T-helper 2 cell treated with Interferon-gamma antibody and Interleukin-4, amounts not matched to agents 100 ng/mL and 5 ng/mL, for 36 hours (primary cell): Measurements from ENCODE around the gene TMPRSS13. TPM values are rescaled to one million over a fixed set of nuclear protein-coding genes. Genes with fewer than 3 reads are reported as not detected.

Source experiments
- intact Hi-C: fragments of 100-400 bp; cut with micrococcal nuclease; formaldehyde crosslinking; loops from one replicate; pipeline ENCODE4 v1.15.1; 2023
- total RNA-seq: library from RNA; stranded (reverse); gene quantifications from 2 replicates; pipeline ENCODE4 v1.2.3, GENCODE V29; 2022

The TMPRSS13 gene
- total RNA-seq, 1 donor from 2014 or later, result 2.8 TPM

DNA sequence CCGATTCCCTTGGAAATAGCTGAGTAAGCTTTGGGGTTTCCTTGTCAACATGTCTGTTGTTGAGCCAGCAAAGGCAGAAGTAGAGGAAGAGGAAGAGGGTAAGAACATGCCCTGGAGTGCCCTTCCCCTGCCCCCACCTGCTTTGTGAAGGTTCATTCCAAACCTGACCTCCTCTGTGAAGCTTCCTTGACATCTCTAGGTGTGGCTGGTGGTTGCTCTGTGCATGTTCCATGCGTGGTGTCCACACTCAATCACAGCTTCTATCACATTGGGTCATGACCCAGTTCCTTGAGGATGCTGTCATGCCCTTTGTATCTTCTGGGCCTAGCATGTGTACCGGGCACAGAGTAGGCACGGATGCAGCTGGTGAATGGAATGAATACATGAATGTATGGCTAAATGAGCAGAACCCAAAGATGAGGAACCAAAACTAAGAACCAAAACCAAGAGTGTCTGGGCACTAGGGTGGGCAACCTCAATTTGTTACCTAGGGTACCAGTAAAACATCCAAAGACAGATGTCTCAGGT lies 29.0 kb downstream of the TMPRSS13 start:
- intact Hi-C loops, result no loop called here

DNA sequence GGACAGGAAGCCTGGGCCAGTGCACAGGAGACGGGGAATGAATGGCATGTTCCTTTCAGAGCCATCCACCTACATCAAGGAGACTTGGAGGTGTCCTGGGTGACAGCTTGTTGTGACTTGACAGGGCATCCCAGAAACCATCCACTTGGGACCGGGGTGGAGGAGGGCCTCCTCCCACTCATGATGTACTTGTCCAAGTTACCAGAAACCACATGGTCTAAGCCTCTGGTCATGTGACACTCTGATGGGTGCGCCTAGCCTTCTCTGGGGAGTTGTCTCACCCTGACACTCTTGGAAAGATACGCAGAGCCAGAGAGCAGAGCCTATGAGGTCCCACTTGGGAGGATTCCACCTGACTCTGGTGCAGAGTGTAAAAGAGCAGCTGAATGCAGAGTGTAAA lies 31.1 kb downstream of the TMPRSS13 start:
- intact Hi-C loops, result no loop called here

DNA sequence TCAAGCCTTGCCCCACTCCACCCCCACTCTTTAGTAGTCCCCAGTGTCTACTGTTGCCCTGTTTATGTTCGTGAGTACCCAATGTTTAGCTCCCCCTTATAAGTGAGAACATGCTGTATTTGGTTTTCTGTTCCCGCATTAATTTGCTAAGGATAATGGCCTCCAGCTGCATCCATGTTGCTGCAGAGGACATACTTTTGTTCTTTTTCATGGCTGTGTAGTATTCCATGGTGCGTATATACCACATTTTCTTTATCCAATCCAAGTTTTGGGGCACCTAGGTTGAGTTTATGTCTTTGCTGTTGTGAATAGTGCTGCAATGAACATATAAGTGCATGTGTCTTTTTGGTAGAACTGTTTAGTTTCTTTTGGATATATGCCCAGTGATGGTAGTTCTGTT lies 36.6 kb downstream of the TMPRSS13 start:
- intact Hi-C loops, result no loop called here

DNA sequence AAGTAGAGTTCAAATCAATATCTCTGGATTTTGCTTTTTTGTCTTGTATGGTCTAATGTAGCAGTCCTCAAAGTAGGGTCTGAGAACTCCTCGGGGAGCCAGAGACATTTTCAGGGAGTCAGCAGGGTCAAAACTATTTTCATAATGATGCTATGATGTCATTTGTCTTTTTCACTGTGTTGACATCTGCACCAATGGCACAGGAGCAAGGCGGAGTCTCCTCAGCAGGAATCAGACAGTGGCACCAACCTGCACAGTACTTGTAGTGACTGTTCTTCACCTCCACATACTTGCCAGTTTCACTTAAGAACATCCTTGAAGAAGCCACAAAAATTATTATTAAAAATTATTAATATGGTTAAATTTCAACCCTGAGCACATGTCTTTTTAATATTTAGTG lies 37.8 kb downstream of the TMPRSS13 start:
- intact Hi-C loops, result no loop called here

DNA sequence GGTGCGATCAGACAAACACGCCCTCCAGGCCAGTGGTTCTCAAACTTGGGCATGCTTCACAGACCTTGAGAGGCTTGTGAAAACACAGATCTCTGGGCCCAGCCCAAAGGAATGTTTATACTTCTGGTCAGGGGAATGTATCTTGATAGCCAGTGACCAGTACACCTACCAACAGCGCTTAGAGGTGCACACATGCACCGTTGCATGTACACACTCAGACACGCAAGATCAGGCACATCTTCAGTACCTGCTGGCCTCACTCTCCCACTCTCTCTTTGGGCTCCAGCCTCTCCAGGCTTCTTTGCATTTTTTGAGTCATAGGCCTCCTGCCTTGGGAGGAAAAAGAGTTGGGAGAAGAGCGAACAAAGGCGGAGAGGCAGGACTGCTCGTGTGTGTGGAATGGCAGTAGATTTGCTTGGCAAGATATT lies 41.0 kb downstream of the TMPRSS13 start:
- intact Hi-C loops, result no loop called here

DNA sequence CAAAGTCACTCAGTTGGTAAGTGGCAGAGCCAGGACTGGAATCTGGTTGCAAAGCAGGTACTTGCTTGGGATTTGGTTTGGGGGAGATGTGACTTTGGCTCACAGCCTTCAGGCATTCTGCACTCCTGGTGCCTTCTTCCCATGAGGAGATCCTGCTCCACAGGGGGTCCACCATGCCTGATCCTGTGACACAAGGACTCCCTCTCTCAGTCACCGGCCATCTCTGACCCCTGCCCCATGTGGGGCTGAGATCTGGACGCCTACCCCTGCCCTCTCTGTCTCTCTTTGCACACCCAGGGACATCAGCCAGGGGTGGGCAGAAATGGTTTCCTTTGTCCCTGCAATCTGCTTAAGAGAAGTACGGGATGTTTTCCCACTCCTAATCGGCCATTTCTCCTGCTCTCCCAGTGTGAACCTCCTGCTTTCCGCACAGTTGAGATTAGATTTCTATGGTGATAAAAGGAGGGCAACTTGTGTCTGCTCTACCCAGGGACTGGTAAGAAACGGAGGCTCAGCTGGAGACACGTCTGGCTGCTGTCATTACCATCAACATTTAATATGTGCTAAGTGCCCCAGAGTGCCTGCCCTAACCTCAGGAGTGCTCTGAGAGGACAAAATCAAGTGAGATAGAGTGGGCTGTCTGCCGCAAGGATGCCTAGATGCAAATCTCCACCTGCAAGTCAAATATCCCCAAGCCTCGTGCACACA lies 41.6 kb downstream of the TMPRSS13 start:
- intact Hi-C loops, result no loop called here

DNA sequence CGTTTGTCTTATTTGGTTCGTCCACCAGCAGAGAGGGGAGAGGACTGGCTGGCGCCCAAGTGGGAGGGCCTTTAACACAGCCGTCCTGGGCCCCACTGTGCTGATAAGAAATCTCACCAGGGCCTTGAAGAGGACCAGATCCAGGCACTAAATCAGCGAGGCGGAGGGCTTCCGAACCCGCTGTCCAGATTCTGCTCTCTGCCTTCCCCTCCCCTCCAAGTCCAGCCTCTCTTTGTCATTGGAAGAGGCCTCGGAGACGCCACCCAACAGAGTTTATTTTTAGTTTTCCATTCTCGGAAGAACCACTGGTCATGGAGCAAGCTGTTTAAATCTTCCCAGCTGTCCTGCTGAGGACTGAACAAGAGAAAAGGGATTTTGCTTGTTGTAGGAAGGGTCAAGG lies 43.4 kb downstream of the TMPRSS13 start:
- intact Hi-C loops, result no loop called here

DNA sequence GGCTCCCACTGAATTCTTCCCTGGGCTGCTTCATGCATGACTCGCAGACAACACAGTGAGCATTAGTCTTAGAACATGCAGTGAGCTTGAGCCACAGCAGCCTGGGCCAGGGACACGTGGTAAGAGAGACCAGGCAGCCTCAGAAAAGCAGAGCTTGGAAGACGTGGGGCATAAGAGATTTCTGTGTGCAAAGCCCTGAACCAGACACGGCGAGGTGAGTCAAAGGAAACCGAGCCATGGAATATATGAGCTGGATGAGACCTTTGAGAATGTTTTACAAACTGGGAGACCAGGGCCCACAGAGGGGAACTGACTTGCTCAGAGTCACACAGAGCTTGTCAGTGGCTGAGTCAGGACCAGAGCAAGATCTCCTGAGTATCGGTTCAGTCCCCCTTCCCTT lies 44.2 kb downstream of the TMPRSS13 start:
- intact Hi-C loops, result no loop called here

DNA sequence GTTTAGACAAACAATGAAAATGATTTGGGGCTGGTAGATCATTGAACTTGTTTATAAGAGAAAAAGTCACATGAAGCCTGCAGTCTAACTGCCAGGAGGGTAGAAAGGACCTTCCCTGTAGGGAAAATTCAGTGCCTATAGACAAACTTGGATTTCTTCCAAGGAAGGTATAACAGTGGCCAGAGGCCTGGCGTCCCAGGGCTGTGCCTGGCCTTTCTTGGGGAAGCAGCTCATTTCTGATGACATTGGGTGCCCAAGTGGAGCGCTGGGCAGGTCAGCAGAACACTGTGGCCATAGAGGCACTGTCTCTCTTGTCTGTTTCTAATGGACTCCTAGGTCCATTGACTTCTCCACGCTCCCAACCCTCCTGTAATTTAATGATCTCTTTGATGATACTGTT lies 46.1 kb downstream of the TMPRSS13 start:
- intact Hi-C loops, result no loop called here

DNA sequence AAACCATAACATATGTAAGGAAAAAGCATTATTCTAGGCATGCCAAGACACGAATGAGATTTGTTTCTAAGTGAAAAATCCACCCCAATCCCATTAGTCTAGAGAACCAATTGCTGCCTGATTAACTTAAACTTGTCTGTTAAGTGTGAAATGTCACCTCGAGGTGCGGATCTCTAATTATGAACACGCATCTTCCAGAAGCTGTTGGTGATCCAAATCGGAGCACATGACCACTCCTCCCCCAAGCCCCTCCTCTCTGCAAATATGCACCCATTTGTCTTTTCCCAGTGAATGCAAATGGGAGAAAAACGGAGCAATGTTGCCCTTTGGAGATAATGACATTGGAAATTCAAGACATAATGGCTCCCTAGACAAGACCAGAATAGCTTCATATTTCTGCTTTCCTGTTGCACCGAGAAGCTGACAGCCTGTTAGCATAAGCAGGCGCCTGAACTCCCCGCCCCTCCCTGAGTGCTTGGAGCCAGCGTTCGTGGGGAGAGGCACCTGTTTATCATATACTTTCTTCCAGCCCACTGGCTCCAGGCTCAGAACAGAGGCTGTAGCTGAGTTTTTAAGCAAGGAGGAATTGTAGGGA lies 46.8 kb downstream of the TMPRSS13 start:
- intact Hi-C loops, result no loop called here

DNA sequence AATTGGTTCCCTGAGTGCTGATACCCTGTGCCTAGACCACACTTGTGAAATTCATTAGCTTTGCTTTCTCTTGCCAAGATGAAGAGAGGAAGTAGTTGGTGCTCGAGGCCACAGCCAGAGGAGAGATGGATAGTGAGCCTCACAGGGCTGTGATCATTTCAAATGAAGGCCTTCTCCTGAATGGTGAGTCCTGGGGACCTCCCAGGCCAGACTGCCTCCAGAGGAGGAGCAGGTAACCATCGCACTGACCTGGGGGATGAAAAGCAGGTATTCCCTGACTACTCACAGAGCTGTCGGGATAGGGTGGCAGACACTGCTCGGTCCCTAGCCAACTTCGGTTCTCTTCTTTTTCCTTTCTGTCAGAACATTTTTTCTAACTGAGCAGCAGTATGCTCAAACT lies 48.0 kb downstream of the TMPRSS13 start:
- intact Hi-C loops, result no loop called here

DNA sequence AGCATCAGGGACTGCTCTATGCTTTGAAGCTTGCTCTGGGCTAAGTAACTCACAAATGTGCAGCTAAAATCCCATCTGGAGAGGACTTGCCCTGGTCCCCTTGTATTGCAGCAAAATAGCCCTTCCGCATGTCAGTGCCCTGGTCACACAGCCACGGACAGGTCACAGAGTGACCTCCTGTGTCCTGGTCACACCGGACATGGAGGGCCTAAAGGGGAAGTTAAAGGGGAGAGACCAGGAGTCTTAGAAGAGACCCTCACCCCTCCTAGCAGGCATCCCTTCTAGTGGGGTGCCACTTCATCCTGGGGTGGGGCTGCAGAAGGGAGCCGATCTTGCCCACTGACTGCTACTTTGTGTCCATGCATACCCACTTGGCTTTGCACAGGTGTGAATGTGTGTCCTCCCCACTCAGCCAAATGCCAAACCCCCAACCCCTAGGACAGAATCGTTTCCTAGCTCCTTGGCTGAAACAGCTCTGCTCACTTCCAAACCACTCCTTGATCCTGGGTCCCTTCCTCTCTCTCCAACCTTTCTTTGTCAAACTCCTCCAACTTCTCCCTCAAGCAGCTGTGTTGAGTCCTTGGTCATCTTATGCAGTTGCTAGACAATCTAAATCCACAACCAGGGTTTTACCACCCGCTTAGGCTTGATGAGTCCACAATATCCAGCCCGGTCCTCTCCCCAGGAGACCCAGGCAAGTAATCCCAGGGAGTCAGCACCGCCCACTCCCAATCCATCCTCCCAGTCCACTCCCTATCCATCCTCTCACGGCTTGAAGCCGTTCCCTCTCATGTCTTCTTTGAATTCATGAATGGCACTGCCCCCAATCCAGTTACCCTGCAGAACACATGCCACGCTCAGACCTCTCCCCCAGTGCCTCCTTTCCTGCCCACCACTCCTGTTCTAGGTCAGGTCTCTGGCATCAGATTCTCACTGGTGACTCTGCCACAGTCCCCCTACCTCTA lies 49.4 kb downstream of the TMPRSS13 start:
- intact Hi-C loops, result no loop called here

DNA sequence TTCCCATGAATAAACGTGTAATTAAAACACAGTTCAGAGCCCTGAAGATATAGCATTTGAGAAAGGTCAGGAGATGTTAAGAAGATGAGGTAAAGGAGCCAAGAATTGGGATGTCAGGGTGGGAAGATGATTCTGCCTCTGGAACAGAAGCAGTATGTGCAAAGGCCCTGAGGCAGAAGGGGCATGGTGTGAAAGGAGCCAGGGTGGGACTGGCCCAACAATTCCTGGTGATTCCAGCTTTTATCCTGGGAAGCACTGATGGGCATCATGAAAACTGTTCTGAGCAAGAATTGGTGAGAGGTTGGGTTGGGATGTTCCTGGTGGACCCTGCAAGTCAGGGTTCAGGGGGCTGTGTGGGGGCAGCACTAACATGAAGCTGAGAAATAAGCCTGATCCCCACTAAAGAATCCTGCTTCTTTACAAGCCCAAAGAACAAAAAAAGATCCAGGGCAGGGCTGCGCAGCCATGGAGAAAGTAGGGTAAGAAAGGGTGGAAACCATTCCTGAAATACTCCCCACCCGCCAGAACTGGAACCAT lies 50.2 kb downstream of the TMPRSS13 start:
- intact Hi-C loops, result no loop called here

DNA sequence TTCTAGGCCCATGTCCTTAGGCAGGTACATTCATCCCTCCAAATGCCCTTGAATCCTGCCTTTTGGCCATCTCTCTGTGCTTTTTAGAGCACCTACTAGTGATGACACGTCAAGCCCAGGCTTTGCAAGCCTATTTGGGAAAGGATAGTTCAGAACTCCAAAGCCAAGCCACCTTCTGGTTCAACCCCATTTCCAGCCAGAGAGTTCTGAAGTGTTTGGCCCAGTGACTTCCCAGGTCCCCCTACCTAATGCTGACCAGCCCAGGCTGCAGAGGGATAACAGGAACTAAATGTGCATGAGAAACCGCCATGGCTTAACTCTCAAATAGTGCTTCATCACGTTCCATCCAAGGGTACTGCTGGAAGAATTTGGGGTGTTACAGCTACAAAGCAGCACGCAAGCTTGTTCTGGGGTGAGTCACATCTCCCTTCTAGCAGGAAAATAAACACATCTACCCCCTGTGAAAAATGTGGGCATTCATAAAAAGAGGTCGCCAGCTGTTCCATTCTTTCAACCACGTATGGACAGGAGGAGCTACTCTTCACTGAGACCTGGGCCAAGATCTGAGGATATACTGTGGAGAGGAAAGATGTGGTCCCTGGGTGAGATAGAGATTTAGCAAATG lies 50.8 kb downstream of the TMPRSS13 start:
- intact Hi-C loops, result no loop called here

DNA sequence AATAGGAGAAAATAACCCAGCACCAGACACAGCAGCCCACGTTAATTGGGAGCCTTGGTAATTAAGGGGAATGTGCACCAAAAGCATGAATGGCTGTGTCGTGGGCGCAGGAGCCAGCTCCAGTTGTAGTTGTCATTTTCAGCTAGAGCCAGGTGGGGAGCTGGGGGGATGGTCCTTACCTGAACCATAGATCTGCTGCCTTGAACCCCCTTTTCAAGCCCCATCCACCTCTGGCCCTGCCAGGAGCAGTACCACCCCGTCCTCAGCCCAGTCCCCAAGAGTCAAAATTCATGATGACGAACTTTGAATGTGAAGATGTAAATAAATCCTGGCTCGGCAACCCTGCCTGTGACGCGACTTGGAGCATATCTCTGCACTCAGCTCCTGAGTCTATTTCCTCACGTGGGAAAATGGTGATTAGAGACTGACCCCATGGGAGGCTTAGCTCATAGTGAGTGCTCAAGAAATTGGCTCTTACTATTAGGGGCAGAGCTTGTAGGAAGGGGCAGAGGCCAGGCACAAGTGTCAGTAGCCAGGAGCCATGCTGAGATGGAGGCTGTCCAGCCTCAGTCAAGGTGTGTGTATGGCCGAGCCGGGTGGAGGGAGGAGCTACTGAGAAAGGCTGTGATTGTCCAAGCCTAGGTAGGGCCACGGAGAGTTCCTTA lies 52.0 kb downstream of the TMPRSS13 start:
- intact Hi-C loops, result no loop called here

DNA sequence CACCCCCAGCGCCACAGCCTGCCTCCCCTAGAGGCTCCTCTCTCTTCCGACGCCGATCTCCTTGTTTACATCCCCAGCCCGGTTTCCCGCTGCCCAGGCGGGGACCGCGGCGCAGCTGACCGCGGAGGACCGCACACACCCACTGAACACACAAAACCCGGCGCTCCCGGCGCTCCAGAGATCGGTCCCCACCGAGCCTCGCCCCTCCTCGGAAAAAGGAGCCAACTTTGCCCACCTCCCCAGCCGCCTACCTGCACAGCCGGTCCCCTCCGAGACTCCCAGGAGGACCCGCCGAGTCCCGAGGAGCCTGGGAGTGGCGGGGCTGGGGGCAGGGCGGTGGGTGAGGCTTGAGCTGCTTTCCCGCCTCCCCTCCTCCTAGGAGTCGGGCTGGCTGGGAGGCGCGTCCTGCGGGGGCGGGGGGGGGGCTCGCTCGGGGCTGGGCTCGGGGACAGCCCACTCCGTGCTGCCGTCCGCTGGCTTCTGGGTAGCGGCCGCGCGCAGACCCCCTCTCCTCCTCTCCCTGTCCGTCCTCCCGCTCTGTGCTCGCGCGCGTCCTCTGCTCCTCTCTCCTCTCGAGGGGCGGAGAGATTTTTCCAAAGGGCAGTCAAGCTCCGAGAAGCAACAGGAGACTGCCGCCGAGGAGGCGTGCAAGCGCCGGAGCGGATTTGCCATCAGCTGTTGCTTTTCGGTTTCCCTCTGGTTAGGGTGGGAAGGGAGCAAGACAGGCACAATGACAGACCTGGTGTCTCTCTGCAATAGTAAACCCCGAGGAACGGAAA lies 52.7 kb downstream of the TMPRSS13 start, which contains the start of gene FXYD6:
FXYD6 (minus strand) TSS at position 318 of the 779 bp plus-strand sequence. CDS start 33,882 bp downstream, outside the sequence.
- intact Hi-C loops, result no loop called here

DNA sequence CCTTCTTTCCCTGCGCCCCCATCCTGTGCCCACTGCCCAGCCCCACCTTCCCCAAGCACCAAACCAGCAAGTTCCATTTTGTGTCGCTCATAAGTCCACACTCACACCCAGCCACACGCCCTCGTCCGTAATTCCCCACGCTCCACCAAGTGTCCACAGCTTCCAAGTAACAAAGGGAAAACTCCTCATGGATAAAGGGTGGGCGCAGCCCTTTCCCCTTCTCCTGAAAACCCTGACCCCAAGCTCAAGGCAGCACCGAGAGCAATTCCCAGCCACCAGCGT lies 53.2 kb downstream of the TMPRSS13 start:
- intact Hi-C loops, result no loop called here

DNA sequence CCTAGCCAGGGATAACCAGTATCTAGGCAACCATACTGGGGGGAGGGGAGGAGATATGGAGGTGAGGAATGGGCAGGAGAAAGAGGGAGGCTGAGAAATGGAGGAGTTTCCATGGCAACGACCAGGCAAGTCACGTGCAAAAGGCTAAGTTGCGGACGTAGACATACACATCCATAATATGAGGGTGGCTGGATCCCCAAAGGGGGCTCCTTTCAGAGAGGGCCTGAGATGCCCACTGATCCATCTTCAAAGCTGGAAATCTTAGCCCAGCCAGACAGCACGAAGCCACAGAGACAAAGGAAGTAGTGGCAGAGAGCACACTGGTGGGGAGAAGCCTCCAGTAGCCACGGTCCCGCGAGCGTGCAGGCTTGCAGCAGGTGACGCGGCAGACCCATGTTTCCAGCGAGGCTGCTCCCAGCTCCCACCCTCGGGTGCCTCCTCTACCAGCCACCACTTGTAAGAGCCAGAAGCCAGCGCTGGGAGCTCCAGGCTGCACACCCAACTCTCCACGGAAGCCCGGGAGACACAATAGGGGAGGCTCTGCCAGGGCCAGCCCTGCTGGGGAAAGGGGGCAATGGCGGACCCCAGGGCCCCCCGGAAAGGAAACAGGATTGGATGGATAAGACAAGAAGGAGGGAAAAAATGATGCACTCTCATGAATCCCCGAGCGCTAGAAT lies 53.7 kb downstream of the TMPRSS13 start:
- intact Hi-C loops, result no loop called here

DNA sequence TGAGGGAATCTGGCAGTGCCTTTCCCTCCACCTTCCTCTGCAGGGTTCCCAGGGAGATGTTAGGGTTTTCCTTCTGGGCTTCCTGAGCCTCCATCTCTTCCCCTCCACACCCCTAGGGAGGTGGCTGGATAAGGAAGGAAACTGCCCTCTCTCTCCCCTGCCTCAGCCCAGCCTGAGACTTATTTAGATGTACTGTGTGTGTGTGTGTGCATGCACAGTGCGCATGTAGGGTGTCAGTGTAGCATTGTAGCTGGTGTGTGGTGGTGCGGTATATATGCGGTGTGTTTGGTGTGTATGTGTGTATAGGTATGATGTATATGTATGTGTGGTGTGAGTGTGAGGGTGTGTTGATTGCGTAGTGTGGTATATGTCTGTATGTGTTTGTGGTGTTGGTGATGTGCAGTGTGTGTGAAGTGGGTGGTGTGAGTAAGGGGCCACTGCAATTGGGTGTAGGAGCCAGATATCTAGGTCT lies 54.3 kb downstream of the TMPRSS13 start:
- intact Hi-C loops, result no loop called here
